ENCODE results near the gene RNF167.

Gene RNF167

DNA sequence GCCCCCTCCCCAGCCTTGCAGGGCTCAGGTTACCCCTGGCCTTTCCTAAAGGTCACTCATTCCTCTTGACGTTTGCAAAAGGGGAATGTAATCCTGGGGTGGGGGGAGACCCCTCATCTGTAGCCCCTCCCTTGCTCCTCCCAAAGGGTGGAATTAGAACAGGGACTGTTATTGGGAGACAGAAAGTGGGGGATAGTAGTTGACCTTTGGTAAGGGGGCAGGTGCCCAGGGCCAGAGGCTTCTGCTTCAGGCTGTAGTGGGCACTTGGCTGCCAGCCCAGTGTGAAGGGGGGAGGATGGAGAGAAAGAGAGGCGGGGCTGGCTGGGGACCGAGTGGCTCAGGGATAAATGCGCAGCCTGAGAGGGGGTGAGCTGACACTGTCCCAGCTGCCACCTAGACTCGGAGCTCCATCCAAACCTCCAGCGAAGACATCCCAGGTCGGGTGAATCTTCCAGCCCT is 10.7 kb downstream of the RNF167 start, which contains the start of gene ENO3:
ENO3 (plus strand) TSS at position 374 of the 459 bp plus-strand sequence. CDS start 711 bp downstream, outside the sequence.
- TF ChIP-seq, protein P1, sequence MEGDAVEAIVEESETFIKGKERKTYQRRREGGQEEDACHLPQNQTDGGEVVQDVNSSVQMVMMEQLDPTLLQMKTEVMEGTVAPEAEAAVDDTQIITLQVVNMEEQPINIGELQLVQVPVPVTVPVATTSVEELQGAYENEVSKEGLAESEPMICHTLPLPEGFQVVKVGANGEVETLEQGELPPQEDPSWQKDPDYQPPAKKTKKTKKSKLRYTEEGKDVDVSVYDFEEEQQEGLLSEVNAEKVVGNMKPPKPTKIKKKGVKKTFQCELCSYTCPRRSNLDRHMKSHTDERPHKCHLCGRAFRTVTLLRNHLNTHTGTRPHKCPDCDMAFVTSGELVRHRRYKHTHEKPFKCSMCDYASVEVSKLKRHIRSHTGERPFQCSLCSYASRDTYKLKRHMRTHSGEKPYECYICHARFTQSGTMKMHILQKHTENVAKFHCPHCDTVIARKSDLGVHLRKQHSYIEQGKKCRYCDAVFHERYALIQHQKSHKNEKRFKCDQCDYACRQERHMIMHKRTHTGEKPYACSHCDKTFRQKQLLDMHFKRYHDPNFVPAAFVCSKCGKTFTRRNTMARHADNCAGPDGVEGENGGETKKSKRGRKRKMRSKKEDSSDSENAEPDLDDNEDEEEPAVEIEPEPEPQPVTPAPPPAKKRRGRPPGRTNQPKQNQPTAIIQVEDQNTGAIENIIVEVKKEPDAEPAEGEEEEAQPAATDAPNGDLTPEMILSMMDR (IDR thresholded peaks at IDR 0.05; ENCODE audit: extremely low read depth, missing control alignments) = no peak
- DNase-seq (ENCODE audit: low spot score) = no peak

GRCh38 chr17:4951486-4951885 is 11.4 kb downstream of the RNF167 start:
- TF ChIP-seq, protein P1 (IDR thresholded peaks at IDR 0.05; ENCODE audit: extremely low read depth, missing control alignments) = no peak

DNA sequence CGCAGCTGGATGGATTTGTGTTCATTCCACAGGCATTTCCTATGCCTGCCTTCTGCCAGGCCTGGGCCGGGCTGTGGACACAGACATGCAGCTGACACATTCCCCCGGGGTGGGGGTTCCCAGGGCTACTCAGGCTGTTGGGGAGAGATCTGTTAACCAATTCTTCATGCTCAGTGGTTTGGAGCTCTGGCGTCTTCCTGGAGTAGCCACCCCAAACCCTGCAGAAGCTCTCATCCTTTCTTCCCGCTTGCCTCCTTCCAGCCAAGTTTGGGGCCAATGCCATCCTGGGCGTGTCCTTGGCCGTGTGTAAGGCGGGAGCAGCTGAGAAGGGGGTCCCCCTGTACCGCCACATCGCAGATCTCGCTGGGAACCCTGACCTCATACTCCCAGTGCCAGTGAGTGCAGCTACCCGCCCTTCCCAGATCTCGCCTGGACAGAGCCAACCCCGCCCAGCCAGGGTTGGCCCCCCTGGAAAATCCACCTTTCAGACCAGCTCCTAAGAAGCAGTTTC is 13.4 kb downstream of the RNF167 start:
- TF ChIP-seq, protein P1 (IDR thresholded peaks at IDR 0.05; ENCODE audit: extremely low read depth, missing control alignments) = no peak
- DNase-seq (ENCODE audit: low spot score) = no peak

More at GRCh38 chr17:4951486-4951885, 11.4 kb downstream of the RNF167 start:
- no peak for DNase-seq (ENCODE audit: low spot score)

- TF ChIP-seq, protein P1 (IDR thresholded peaks at IDR 0.05; ENCODE audit: extremely low read depth, missing control alignments) = no peak
- no peak for DNase-seq (ENCODE audit: low spot score)
Observed at GRCh38 chr17:4955091-4955490, 15.0 kb downstream of the RNF167 start.

GRCh38 chr17:4956493-4957061 is 16.5 kb downstream of the RNF167 start:
- TF ChIP-seq, protein P1 (IDR thresholded peaks at IDR 0.05; ENCODE audit: extremely low read depth, missing control alignments) = peak; percentile 13
- no peak for DNase-seq (ENCODE audit: low spot score)

DNA sequence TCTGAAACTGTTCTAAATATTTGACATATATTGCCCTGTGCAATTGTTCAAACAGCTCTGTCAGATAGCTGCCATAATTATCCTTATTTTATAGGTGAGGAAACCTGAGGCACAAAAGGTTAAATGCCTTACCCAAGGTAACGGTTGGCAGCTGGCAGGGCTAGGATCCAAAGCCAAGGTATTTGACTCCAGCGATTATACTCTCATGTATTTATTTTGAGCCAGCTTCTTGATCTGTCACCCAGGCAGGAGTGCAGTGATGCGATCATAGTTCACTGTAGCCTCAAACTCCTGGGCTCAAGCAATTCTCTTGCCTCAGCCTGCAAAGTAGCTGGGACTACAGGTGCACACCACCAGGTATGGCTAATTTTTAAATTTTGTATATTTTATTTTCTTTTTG is 18.0 kb downstream of the RNF167 start:
- no peak for DNase-seq (ENCODE audit: low spot score)

More for the DNA sequence above, 18.0 kb downstream of the RNF167 start:
- TF ChIP-seq, protein P1 (IDR thresholded peaks at IDR 0.05; ENCODE audit: extremely low read depth, missing control alignments) = no peak
